Right lobe of liver (tissue), 4 donors: ENCODE measurements around the gene GFER.

ENCODE experiments used
- POLR2A ChIP-seq: fragments of 450-650 bp; IDR thresholded peaks from one replicate; pipeline ENCODE4 v1.6.1; 2017; ENCODE audit warnings: antibody characterized with exemption, mild to moderate bottlenecking
- TF ChIP-seq, protein P1 (sequence below), 4 donors: fragments of 200-600 bp in 3 of 4; fragments of 450-650 bp in 1 of 4; IDR thresholded peaks; one replicate each; pipeline versions ENCODE4 v1.5.1 to v1.8.0; 2016 to 2022; ENCODE audit warnings: antibody characterized with exemption in 4 of 4, mild to moderate bottlenecking in 2 of 4
- donor health status: DM: no; HTN: no; CAD: no.
- donor health status: DM: no; HTN: no; CAD: no.
- donor health status: DM: no; HTN: yes; CAD: no.

DNA sequence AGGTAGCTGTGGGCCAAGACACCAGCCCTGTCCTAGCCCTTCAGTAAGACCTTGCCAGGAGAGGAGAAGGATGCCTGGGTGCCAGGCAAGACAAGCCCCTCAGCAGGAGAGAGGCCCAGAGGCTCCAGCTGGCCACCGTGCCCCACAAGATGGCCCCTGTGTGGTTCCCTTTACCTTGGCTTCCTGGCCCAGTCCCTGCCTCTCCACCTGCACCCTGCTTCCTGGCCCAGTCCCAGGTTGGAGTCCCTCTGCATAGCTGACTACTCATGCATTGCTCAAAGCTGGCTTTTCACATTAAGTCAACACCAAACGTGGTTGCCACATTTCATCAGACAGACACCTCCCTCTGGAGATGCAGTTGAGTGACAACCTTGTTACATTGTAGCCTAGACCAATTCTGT lies 9.7 kb downstream of the GFER start:
- TF ChIP-seq, protein P1, sequence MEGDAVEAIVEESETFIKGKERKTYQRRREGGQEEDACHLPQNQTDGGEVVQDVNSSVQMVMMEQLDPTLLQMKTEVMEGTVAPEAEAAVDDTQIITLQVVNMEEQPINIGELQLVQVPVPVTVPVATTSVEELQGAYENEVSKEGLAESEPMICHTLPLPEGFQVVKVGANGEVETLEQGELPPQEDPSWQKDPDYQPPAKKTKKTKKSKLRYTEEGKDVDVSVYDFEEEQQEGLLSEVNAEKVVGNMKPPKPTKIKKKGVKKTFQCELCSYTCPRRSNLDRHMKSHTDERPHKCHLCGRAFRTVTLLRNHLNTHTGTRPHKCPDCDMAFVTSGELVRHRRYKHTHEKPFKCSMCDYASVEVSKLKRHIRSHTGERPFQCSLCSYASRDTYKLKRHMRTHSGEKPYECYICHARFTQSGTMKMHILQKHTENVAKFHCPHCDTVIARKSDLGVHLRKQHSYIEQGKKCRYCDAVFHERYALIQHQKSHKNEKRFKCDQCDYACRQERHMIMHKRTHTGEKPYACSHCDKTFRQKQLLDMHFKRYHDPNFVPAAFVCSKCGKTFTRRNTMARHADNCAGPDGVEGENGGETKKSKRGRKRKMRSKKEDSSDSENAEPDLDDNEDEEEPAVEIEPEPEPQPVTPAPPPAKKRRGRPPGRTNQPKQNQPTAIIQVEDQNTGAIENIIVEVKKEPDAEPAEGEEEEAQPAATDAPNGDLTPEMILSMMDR (IDR thresholded peaks at IDR 0.05): no peak
- no peak for TF ChIP-seq POLR2A
